Activated CD4-positive, CD25-positive, alpha-beta regulatory T cell treated with anti-CD3 and anti-CD28 coated beads, Interleukin-2, amount 50 U/mL, for 72 hours (primary cell): ENCODE data around the gene TMEM231.
"Not testable (repeated sequence)": the region's sequence is repeated elsewhere in the genome, so short reads cannot be mapped to it uniquely, and the experiment has no call there.

Source experiments
- DNase-seq: peaks from one replicate; pipeline ENCODE4 v3.0.0; 2021

Gene TMEM231

DNA sequence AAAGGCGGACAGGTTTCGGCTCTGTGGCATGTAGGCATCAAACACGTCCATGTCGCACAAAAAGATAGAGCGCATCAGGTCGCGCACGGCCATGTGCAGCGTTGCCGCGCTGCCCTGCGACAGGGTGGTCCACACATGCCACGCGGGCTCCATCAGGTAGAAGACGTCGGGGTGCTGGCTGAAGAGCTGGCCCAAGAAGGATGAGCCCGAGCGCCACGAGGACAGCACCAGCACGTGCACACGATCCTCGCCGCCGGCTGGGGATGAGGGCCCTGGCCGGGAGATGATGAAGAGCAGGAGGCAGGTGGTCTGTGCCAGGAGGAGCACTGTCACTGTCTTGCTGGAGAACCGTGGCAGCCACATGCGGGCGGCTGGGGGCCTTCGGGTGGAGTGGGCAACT is 26.1 kb downstream of the TMEM231 start:
- no peak for DNase-seq

DNA sequence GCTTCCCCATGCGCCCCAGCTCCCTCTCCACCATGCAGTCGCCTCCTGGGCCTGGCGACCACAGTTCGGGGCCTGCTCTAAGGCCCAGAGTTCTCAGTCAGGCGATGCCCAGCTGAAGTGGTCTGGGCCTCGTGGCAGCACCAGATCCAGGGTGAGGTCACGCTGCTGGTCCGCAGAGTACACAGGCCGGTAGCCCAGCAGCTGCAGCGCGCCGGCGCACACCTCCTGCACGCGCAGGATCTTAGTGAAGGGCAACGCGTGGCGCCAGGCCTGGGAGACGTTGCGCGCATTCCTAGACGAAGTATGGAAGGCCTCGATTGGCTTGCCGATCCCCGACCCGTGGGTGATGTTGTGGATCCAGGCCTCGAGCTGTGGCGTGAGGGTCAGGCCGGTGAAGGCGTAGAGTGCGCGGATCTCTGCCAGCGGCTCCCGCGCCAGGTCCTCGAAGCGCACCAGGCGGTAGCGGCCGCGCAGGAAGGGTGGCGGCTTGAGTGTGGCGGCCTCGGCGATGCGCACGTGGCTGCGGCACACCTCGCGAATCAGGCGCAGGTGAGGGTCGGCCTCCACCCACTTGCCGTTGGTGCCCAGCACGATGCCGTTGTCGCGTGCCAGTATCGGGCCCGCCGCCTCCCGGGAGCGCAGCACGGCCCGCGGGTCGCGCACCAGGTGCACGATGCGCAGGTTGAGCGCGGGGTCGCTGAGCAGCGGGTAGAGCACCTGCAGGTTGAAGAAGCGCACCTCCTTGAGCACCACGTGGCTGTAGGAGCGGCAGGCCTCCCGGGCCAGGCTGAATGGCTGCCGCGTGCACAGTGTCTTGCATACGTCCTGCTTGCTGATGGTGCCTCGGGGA is 26.8 kb downstream of the TMEM231 start:
- no peak for DNase-seq

GRCh38 chr16:75527825-75528299 is 28.2 kb downstream of the TMEM231 start:
- no peak for DNase-seq

DNA sequence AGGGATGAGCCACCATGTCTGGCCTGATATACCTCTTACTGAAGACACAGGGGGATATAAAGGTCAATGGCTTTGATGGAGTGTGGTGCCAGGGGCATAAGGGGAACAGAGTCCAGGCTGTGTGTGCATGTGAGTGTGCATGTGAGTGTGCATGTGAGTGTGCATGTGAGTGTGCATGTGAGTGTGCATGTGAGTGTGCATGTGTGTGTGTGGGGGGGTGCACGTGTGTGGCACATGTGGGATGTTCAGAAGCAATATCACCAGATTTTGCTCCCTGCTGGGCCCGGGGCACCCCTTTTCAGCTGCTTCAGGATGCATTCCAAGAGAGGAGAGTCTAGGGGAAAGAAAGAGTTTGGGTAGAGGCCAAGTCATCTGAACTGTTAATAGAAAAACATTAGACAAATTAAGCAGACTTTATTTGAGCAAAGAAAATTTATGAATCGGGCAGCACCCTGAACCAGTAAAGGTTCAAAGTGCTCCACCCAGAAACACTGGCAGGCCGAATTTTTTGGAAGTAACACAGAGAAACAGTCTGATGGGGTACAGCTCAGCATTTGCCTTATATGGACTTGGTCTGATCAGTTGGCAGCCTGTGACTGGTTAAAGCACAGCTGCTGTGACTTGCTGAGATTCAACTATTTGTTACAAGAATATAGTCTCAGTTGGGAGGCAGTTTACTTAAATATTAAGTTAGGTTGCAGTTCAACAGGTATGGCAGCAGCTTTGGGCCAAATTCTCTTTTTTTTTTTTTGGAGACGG is 29.8 kb downstream of the TMEM231 start:
- no peak for DNase-seq

DNA sequence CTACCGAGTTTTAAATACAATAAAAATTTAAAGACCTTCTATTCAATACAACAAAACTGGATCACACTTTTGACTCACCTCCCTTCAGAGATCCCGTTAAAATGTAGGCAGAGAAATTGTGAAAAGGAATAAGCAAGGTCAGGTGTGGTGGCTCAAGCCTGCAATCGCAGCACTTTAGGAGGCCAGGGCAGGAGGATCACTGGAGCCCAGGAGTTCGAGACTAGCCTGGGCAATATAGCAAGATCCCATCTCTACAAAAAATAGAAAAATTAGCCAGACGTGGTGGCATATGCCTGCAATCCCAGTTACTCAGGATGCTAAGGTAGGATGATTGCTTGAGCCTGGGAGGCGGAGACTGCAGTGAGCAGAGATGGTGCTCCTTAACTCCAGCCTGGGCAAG is 36.9 kb downstream of the TMEM231 start:
- no peak for DNase-seq

- not testable (repeated sequence) for DNase-seq
Observed at GRCh38 chr16:75516189-75516966, 39.7 kb downstream of the TMEM231 start.

DNA sequence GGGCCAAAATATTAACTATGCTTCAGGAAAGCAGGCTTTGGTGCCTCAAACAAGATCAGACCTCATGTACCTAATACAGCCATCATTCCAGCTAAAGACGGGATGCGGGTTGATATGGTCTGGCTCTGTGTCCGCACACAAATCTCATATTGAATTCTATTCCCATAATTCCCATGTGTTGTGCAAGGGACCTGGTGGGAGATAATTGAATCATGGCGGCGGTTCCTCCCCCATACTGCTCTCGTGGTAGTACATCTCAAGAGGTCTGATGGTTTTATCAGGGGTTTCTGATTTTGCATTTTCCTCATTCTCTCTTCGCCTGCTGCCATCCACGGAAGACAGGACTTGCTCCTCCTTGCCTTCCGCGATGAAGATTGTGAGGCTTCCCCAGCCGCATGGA is 41.8 kb downstream of the TMEM231 start:
- no peak for DNase-seq

DNA sequence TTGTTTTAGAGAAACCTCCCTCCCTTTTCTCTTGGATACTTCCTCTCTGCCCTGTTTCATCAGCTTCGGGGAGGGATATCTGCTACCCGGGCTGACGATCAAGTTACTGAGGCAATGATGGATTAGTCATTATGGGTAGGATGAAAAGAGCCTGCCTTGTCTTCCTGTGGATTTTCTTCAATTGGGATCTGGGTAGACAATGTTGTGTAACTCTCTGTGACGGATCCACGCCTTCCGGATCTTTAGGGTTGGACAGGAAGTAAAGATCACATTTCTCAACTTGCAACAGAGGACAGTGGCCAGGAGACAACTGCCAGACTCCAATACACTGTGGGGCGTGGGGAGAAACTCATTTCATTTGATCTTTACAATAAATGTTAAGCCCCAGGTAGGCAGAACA is 49.5 kb downstream of the TMEM231 start:
- DNase-seq, result no peak

DNA sequence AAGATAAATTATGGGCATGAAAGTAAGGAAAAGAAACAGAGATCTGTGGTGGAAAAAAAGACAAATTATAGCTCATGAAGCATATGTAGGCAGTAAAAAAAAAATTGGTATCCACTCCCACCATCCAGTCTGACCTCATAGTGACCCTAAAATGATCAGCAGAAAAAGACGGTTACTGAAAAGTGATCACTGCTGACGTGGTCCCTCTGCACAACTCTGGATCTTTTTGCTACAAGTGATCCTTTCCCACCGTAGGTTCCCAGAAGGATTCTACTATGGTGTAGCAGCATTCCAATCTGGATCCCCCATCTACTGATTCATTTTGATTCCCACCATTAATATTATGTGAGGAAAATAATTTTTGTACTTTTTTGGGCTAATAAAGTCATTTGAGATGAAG is 49.9 kb downstream of the TMEM231 start:
- no peak for DNase-seq

GRCh38 chr16:75503801-75504200 is 52.3 kb downstream of the TMEM231 start:
- DNase-seq, result no peak

DNA sequence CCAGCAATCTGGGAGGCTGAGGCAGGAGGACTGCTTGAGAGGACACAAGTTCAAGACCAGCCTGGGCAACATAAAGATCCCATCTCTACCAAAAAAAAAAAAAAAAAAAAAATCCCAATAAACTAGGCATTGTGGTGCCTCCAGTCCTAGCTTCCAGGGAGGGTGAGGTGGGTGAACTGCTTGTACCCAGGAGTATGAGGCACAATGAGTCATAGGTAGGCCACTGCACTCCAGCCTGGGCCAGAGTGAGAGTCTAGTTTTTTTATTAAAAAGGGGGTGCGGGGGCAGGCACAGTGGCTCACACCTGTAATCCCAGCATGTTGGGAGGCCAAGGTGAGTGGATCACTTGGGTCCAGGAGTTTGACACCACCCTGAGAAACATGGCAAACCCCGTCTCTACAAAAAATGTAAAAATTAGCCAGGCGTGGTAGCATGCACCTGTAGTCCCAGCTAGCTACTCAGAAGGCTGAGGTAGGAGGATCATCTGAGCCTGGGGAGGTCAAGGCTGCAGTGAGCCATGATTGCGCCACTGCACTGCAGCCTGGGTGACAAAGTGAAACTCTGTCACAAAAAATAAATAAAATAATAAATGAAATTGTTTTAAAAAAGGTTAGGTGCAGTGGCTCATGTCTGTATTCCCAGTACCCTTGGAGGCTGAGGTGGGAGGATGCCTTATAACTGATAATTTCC is 53.0 kb downstream of the TMEM231 start:
- no peak for DNase-seq

DNA sequence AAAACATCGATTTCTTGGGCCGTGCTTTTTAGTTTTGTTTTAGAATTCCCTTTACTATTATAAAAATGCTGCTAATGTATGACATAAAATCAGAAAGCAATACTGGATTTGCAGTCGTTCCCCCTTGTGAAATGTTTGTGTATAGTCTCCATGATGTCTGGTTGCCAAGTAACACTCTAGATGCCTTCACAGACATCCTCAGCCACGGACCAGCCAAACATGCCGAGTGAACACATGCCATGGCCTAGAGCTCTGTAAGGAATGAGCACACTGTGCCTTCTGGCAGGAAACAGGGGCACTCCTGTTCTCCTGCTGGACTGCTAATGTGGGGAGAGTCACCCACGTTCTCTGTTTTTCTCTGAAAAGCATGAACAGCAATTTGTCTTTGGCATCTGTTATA is 54.2 kb downstream of the TMEM231 start:
- DNase-seq, result not testable (repeated sequence)

DNA sequence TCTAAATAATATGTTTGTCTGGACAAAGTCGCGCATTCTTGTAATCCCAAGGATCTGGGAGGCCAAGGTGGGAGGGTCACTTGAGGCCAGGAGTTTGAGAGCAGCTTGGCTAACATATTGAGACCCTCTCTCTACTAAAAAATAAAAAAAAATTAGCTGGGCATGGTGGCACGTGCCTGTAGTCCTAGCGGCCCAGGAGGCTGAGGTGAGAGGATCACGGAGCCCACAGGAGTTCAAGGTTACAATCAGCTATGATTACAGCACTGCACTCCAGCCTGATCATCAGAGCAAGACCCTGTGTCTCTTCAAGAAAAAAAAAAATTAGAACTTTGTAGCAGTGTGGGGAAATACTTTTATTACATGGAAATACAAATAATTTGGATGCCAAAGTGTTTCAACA is 54.7 kb downstream of the TMEM231 start:
- DNase-seq, result no peak

- not testable (repeated sequence) for DNase-seq
Observed at GRCh38 chr16:75498605-75499322, 57.3 kb downstream of the TMEM231 start.

DNA sequence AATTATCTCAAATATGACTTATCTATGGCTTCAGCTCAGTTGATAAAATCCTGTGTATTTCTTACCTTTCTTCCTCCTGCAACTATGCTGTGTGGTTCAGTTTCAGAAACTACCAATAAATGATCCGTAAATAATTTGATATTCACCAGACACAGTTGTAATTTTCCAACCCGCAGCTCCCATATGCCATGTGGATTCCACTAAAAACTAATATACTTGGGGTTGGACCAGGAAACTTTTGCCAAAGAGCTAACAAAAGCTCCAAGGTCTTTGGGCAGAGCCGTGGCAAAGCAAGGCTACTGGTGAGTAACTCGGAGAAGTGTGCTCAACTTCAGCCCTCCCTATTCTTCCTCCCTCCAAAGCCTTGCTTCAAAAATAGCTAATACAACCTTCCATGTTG is 58.5 kb downstream of the TMEM231 start:
- DNase-seq, result no peak

DNA sequence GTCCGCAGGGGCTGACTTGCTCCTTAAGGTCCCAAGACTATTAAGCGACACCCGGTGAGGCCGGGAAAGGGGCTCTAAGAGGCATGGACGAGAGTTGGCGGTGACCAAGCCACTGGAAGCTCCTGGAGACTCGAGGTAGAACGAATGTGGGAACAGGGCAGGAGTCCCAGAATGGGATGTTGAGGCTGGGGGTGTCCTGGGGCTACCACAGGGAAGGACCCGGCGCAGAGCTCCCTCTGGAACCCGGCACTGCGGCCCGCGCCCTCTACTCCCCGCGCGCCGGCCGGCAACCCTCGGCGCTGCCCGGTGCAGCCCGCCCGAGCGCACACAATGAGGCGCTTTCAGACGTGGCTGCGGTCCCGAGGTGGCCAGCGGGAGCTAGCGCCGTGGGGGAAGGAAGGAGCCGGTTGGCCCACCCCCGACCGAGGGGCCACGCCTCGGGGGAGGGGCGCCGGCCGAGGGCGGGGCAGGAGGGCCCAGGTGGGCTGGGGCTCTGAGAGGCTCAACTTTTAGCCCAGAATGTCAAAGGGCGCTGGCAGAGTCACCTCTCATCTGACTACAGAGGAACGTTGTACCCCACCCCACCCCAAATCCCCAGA is 60.9 kb downstream of the TMEM231 start, which contains the start of gene CHST6:
Gene CHST6, minus strand, starts transcription at position 366 of the 599 bp plus-strand sequence. CDS start 15,613 bp downstream, outside the sequence.
- no peak for DNase-seq

- DNase-seq, result no peak
Observed at GRCh38 chr16:75494661-75495075, 61.4 kb downstream of the TMEM231 start.

DNA sequence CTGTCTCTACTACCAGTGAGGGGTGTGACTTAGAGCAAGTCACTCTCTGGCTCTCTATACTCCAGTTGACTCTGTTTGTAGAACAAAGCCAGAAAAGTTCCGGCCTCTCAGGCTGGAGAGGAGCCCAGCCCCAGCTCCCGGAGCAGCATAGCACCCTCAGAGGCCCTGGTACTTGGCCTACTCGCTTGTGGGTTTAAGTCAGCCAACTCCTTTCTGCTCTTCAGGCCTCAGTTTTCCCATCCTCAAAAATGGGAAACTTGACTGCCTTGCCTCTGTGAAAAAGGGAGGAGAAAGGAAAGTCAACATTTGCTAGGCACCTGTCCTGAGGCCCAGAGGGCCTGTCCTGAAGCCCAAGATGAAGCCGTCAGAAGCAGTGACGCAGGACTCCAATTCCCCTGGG is 61.9 kb downstream of the TMEM231 start:
- DNase-seq, result no peak

- DNase-seq, result no peak
Observed at GRCh38 chr16:75491876-75492275, 64.2 kb downstream of the TMEM231 start.

GRCh38 chr16:75488322-75488721 is 67.7 kb downstream of the TMEM231 start:
- DNase-seq, result no peak
